GM12872 (cell line): ENCODE data around the gene NBPF3.

ENCODE experiments used
- TF ChIP-seq, protein P1 (sequence below): IDR thresholded peaks from 3 replicates; pipeline ENCODE4 v1.5.1; 2011; ENCODE audit warnings: low read depth, mild to moderate bottlenecking, low read length, moderate library complexity; ENCODE audit not compliant: insufficient read depth

NBPF3 gene

GRCh38 chr1:21439721-21440629, at the start of gene NBPF3:
NBPF3 (plus strand) TSS chr1:21440137; CDS start chr1:21445087, 4,950 bp downstream.
- TF ChIP-seq, protein P1, sequence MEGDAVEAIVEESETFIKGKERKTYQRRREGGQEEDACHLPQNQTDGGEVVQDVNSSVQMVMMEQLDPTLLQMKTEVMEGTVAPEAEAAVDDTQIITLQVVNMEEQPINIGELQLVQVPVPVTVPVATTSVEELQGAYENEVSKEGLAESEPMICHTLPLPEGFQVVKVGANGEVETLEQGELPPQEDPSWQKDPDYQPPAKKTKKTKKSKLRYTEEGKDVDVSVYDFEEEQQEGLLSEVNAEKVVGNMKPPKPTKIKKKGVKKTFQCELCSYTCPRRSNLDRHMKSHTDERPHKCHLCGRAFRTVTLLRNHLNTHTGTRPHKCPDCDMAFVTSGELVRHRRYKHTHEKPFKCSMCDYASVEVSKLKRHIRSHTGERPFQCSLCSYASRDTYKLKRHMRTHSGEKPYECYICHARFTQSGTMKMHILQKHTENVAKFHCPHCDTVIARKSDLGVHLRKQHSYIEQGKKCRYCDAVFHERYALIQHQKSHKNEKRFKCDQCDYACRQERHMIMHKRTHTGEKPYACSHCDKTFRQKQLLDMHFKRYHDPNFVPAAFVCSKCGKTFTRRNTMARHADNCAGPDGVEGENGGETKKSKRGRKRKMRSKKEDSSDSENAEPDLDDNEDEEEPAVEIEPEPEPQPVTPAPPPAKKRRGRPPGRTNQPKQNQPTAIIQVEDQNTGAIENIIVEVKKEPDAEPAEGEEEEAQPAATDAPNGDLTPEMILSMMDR: no peak

- TF ChIP-seq, protein P1: no peak
These were observed 48.4 kb upstream of the NBPF3 start for GRCh38 chr1:21391497-21391896.

- TF ChIP-seq, protein P1: no peak
These were observed 47.2 kb upstream of the NBPF3 start for GRCh38 chr1:21392587-21393263.

- TF ChIP-seq, protein P1: no peak
These were observed 43.4 kb upstream of the NBPF3 start for GRCh38 chr1:21396516-21396915.

DNA sequence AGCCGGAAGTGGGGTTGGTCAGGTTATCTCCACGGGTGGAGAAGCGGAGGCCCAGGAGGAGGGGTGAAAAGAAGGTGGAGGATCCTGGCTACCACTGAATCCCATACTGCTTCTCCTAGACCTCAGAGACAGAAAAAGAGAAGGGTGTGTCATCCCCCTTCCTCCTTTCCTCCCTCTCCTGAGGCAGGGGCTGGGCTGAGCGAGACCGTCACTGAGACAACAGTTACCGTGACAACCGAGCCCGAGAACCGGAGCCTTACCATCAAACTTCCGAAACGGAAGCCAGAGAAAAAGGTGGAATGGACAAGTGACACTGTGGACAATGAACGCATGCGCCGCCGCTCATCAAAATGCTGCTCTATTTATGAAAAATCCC, 42.1 kb upstream of the NBPF3 start:
- TF ChIP-seq, protein P1: no peak

DNA sequence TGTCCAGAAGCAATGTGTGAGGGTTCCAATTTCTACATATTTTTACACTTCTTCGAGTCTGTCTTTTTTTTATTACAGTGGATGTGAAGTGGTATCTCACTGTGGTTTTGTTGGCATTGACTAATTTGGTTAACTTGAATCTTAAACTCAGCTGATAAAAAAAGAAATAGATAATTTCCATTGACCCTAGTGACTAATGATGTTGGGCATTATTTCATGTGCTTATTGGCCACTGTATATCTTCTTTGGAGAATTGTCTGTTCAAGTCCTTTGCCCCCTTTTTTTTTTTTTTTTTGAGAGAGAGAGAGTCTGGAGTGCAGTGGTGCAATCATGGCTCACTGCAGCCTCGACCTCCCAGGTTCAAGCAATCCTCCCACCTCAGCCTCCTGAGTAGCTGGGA, 33.3 kb upstream of the NBPF3 start:
- TF ChIP-seq, protein P1: no peak

DNA sequence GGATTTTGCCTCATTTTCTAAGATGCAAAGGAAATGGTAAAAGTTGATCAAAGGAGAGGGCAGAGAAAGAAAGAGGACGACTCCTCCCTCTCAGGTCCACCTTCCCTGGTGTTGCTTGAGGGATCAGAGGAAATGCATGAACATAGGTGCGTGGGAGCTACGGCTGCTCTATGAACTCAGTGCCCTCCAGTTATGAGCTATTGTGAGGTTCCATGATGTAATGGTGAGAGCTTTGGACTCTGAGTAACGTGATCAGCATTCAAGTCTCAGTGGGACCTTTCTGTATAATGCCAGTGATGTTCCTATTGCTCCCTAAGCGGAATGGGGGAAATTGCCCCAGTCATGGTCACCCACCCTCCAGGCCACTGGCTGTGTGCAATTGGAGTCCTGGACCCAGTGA, 25.9 kb upstream of the NBPF3 start:
- TF ChIP-seq, protein P1: no peak
